Lower leg skin (tissue), 4 donors: ENCODE measurements around the gene GDPD3. TPM values are rescaled to one million over a fixed set of nuclear protein-coding genes. Genes with fewer than 3 reads are reported as not detected.

Experiments used
- DNase-seq, 2 donors: peaks; one replicate each; pipeline ENCODE4 v3.0.0-alpha.2; 2019; ENCODE audit warnings: low spot score in 2 of 2
- H3K4me3 ChIP-seq: fragments of 200-600 bp; sonication (generic); 2 replicates; pipeline ENCODE4 v1.5.1; 2017; ENCODE audit warnings: mild to moderate bottlenecking, low read depth; ENCODE audit not compliant: poor library complexity, severe bottlenecking
- CTCF ChIP-seq, 3 donors: fragments of 450-650 bp; IDR thresholded peaks; one replicate each; pipeline ENCODE4 v1.5.1; 2016; ENCODE audit warnings: antibody characterized with exemption in 3 of 3, mild to moderate bottlenecking in 3 of 3, moderate library complexity in 2 of 3
- POLR2A ChIP-seq, 2 donors: fragments of 450-650 bp; IDR thresholded peaks; one replicate each; pipeline ENCODE4 v1.6.1; 2016 to 2017; ENCODE audit warnings: antibody characterized with exemption in 2 of 2, mild to moderate bottlenecking in 1 of 2, moderate library complexity in 1 of 2
- WGBS, 2 donors: methylation state at CpG; one replicate each; pipeline ENCODE4 v1.1.5; 2018; 5-methylcytosine and 5-hydroxymethylcytosine counted together
- intact Hi-C: fragments of 100-400 bp; cut with DNase I; formaldehyde crosslinking; loops from one replicate; pipeline ENCODE4 v1.15.0; 2023; ENCODE audit warnings: low total_unique reads
- total RNA-seq, 4 donors: library from RNA; depleted of rRNA; stranded (reverse); fragments of >200 nt; gene quantifications; one replicate each; pipeline ENCODE4 v1.1.0, GENCODE V29; 2016

Gene GDPD3
- total RNA-seq, 4 donors from 2014 or later: 7.4 to 15.2 (median 11.6) TPM

- intact Hi-C loops: no loop called here
- no peak for TF ChIP-seq CTCF (IDR thresholded peaks at IDR 0.05)
- TF ChIP-seq POLR2A (IDR thresholded peaks at IDR 0.05): no peak
- peak in 1 of 2 donors; percentile 38 for DNase-seq
- WGBS, 2 donors: 56 to 58% methylated on average over 31 of the region's 31 CpGs
- peak overlapping the region; percentile 71 for H3K4me3 ChIP-seq
Measured at GRCh38 chr16:30121741-30122571, 8.6 kb upstream of the GDPD3 start.

GRCh38 chr16:30120340-30121105 is 7.2 kb upstream of the GDPD3 start:
- H3K4me3 ChIP-seq: no peak overlapping the region
- intact Hi-C loops: no loop called here
- no peak for TF ChIP-seq CTCF (IDR thresholded peaks at IDR 0.05)
- WGBS, 2 donors: 92 to 98% methylated on average over 3 of the region's 3 CpGs
- DNase-seq: no peak

GRCh38 chr16:30119428-30119827 is 6.1 kb upstream of the GDPD3 start:
- DNase-seq: no peak
- no peak overlapping the region for H3K4me3 ChIP-seq
- 87 to 91% methylated on average over 2 of the region's 2 CpGs for WGBS, 2 donors
- TF ChIP-seq CTCF (IDR thresholded peaks at IDR 0.05) (no peak), POLR2A (IDR thresholded peaks at IDR 0.05) (no peak)
- intact Hi-C loops: no loop called here

- TF ChIP-seq CTCF (IDR thresholded peaks at IDR 0.05): no peak
- TF ChIP-seq POLR2A (IDR thresholded peaks at IDR 0.05): no peak
- intact Hi-C loops: no loop called here
- WGBS, 2 donors: 92 to 100% methylated on average over 4 to 10 of the region's 10 CpGs
- no peak for DNase-seq
- H3K4me3 ChIP-seq: no peak overlapping the region
Measured at GRCh38 chr16:30117768-30118167, 4.4 kb upstream of the GDPD3 start.

GRCh38 chr16:30116291-30117207 is 3.2 kb upstream of the GDPD3 start:
- WGBS, 2 donors: 87 to 88% methylated on average over 14 to 15 of the region's 16 CpGs
- no peak overlapping the region for H3K4me3 ChIP-seq
- no peak for DNase-seq
- TF ChIP-seq POLR2A (IDR thresholded peaks at IDR 0.05): no peak
- TF ChIP-seq CTCF (IDR thresholded peaks at IDR 0.05): no peak
- intact Hi-C loops: no loop called here
